Caco-2 (cell line): Measurements from ENCODE around the gene TRIM46. TPM values are rescaled to one million over a fixed set of nuclear protein-coding genes. Genes with fewer than 3 reads are reported as not detected.

ENCODE experiments used
- BruUV-seq: library from RNA; stranded (reverse); fragments of 400-500 nt; replicated peaks from 2 replicates; lab custom pipeline; 2021; lab: Mats Ljungman, UMichigan
- CTCF ChIA-PET: fragments of 300-600 bp; sonication (Branson Sonifier 250); formaldehyde crosslinking; loops from one replicate; lab custom pipeline; 2022; ENCODE audit warnings: antibody characterized with exemption; lab: Charles Lee
- POLR2A ChIA-PET: fragments of 300-600 bp; sonication (Branson Sonifier 250); formaldehyde crosslinking; loops from one replicate; lab custom pipeline; 2022; ENCODE audit warnings: antibody characterized with exemption; lab: Charles Lee
- DNase-seq, 2 experiments: peaks; one replicate each; pipeline versions ENCODE4 v3.0.0 to v3.0.0-alpha.2; 2020 to 2022
- H3K27me3 ChIP-seq: replicated peaks from 2 replicates; pipeline ENCODE4 v1.6.0; 2011; ENCODE audit warnings: low read length; ENCODE audit not compliant: control insufficient read depth, insufficient read depth
- H3K36me3 ChIP-seq: 2 replicates; pipeline ENCODE4 v1.5.1; 2011; ENCODE audit warnings: low read length; ENCODE audit not compliant: control insufficient read depth, insufficient read depth
- H3K4me1 ChIP-seq: fragments of 250-450 bp; sonication (Bioruptor Pico); 2 replicates; pipeline ENCODE4 v1.5.1; 2020; ENCODE audit warnings: mild to moderate bottlenecking
- H3K4me3 ChIP-seq: 2 replicates; pipeline ENCODE4 v1.5.1; 2011; ENCODE audit warnings: low read depth, mild to moderate bottlenecking, control low read depth, low read length
- H3K9me3 ChIP-seq: fragments of 250-450 bp; sonication (Bioruptor Pico); 2 replicates; pipeline ENCODE4 v1.5.1; 2020; ENCODE audit warnings: mild to moderate bottlenecking, moderate library complexity
- H3K27ac Mint-ChIP-seq: one replicate; pipeline ENCODE4 v1.8.0; 2022; ENCODE audit warnings: mixed read lengths; ENCODE audit not compliant: unreplicated experiment
- H3K27me3 Mint-ChIP-seq: one replicate; pipeline ENCODE4 v1.8.0; 2022; ENCODE audit warnings: mixed read lengths; ENCODE audit not compliant: insufficient read depth, unreplicated experiment
- H3K36me3 Mint-ChIP-seq: one replicate; pipeline ENCODE4 v1.8.0; 2022; ENCODE audit warnings: mild to moderate bottlenecking, mixed read lengths; ENCODE audit not compliant: insufficient read depth, unreplicated experiment
- H3K4me1 Mint-ChIP-seq: one replicate; pipeline ENCODE4 v1.8.0; 2022; ENCODE audit warnings: low read depth, mixed read lengths; ENCODE audit not compliant: unreplicated experiment
- H3K4me3 Mint-ChIP-seq: one replicate; pipeline ENCODE4 v1.8.0; 2022; ENCODE audit warnings: mild to moderate bottlenecking, moderate library complexity, mixed read lengths; ENCODE audit not compliant: unreplicated experiment
- H3K9me3 Mint-ChIP-seq: one replicate; pipeline ENCODE4 v1.8.0; 2022; ENCODE audit warnings: mixed read lengths; ENCODE audit not compliant: unreplicated experiment
- CTCF ChIP-seq, 2 experiments: fragments of 200-600 bp in 1 of 2; IDR thresholded peaks; 1 replicate in 1 of 2; 2 replicates in 1 of 2; pipeline versions ENCODE4 v1.5.1 to v1.8.0; 2011 to 2022; ENCODE audit warnings: antibody characterized with exemption in 1 of 2, control low read depth in 1 of 2, inconsistent platforms in 1 of 2, low read depth in 1 of 2, low read length in 1 of 2, mild to moderate bottlenecking in 1 of 2, moderate library complexity in 1 of 2; ENCODE audit not compliant: insufficient read depth in 1 of 2, severe bottlenecking in 1 of 2, unreplicated experiment in 1 of 2
- intact Hi-C: fragments of 100-400 bp; cut with micrococcal nuclease; formaldehyde crosslinking; loops from one replicate; pipeline ENCODE4 v1.10.0; 2022; ENCODE audit not compliant: unreplicated experiment
- total RNA-seq: library from RNA; stranded (reverse); gene quantifications from 2 replicates; pipeline ENCODE4 v1.2.3, GENCODE V29; 2022

TRIM46 gene
- total RNA-seq, 1 experiment from 2014 or later, result 0.11 TPM

DNA sequence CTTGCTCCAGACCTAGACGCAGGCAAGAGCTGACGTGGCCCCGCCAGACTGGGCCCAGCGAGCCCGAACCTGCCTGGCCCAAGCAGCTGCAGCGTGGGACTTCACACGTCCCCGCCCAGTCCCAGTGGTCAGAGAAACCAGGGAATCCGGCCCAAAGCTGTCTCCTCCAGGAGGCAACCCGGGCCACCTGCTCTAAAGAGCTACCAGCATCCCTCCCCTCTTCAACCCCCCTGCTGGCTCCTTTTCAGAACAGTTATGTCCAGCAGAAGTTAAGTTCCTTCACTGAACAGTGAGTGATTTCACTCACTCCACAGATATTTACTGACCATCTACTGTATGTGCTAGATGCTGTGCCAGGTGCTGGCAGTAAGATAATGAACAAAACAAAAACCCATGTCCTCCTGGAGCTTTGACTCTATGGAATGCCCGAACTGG is 48.1 kb upstream of the TRIM46 start:
- POLR2A ChIA-PET, result interaction anchor here (0.5 to 1.7 kb wide), 4 partner anchors 10 to 268 kb away, joined by 3 to 7 read pairs (median 3); partner anchors contain the start of gene SLC50A1
- Mint-ChIP-seq H3K4me1 (peaks cover 37% of the 10 kb centered on the region), H3K9me3 (no peaks in the 10 kb centered on the region), H3K36me3 (peaks cover 29% of the 10 kb centered on the region), H3K27ac (peak overlapping the region; percentile 80), H3K27me3 (no peaks in the 10 kb centered on the region), H3K4me3 (peak overlapping the region; percentile 89)
- no peaks in the 10 kb centered on the region for H3K9me3 ChIP-seq
- DNase-seq, result peak; percentile 47 to 68
- no peaks in the 10 kb centered on the region for H3K27me3 ChIP-seq
- peak in 1 of 2 experiments; percentile 18 for TF ChIP-seq CTCF (IDR thresholded peaks at IDR 0.05; ENCODE audit: insufficient read depth in 1 of 2, low read depth in 1 of 2, low read length in 1 of 2, severe bottlenecking in 1 of 2, unreplicated experiment in 1 of 2)
- H3K4me3 ChIP-seq, result peak overlapping the region; percentile 68
- no TSS peak for BruUV-seq
- H3K36me3 ChIP-seq, result no peaks in the 10 kb centered on the region
- peaks cover 62% of the 10 kb centered on the region for H3K4me1 ChIP-seq
- CTCF ChIA-PET, result interaction anchor here (0.5 to 2.9 kb wide), 10 partner anchors 8 to 125 kb away, joined by 3 to 16 read pairs (median 6); partner anchors contain the start of genes KRTCAP2 and SLC50A1
- intact Hi-C loops, result loop anchor here (5.0 kb wide), 1 partner anchor 123 kb away; the partner anchor contains the start of gene ZBTB7B

DNA sequence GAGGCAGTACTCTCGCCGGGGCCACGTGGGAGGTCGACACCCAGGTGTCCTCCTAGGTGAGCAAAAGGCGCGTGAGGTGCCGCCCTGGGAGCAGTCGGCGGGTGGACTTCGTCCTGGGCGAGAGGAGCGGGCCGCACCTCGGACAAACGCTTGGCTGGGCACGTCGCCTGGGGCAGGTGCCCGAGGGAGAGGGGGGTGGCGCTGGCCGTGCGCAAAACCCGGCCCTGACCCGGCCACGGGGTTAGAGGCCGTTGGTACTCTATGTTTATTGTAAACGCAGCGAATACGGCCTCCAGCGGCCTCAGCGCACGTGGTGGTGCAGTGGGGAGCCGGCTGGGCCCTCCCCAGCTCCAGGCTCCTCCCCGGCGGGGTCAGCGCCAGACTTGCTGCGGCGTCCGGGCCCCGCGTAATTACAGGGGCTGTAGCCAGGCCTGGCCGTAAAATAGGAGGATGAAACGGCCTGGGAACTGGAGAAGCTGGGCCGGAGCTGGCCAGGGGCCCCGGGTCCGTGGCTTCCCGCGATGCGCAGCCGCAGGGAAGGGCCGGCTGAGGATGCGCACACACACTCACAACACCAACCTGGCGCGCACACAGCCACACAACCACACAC is 47.6 kb upstream of the TRIM46 start:
- Mint-ChIP-seq H3K9me3 (no peaks in the 10 kb centered on the region), H3K4me1 (peaks cover 42% of the 10 kb centered on the region), H3K27ac (peak overlapping the region; percentile 80), H3K4me3 (peak overlapping the region; percentile 89), H3K36me3 (peaks cover 34% of the 10 kb centered on the region), H3K27me3 (no peaks in the 10 kb centered on the region)
- Histone ChIP-seq H3K4me1 (peaks cover 60% of the 10 kb centered on the region), H3K4me3 (peak overlapping the region; percentile 68), H3K9me3 (no peaks in the 10 kb centered on the region), H3K36me3 (no peaks in the 10 kb centered on the region), H3K27me3 (no peaks in the 10 kb centered on the region)
- intact Hi-C loops, result loop anchor here (1.0 to 5.0 kb wide), 5 partner anchors 9 to 124 kb away; partner anchors contain the start of genes SLC50A1 and ZBTB7B
- CTCF ChIA-PET, result interaction anchor here (0.5 to 2.9 kb wide), 10 partner anchors 8 to 86 kb away, joined by 3 to 16 read pairs (median 6); partner anchors contain the start of genes KRTCAP2 and SLC50A1
- POLR2A ChIA-PET, result interaction anchor here (0.6 to 1.7 kb wide), 5 partner anchors 9 to 1124 kb away, joined by 3 to 7 read pairs (median 3); partner anchors contain the start of gene SLC50A1
- no peak for TF ChIP-seq CTCF (IDR thresholded peaks at IDR 0.05; ENCODE audit: insufficient read depth in 1 of 2, low read depth in 1 of 2, low read length in 1 of 2, severe bottlenecking in 1 of 2, unreplicated experiment in 1 of 2)
- peak; percentile 75 to 81 for DNase-seq
- BruUV-seq, result no TSS peak

- Histone ChIP-seq H3K4me1 (peaks cover 54% of the 10 kb centered on the region), H3K9me3 (no peaks in the 10 kb centered on the region), H3K27me3 (no peaks in the 10 kb centered on the region), H3K4me3 (peak overlapping the region; percentile 68), H3K36me3 (peaks cover 3% of the 10 kb centered on the region)
- Mint-ChIP-seq H3K27me3 (no peaks in the 10 kb centered on the region), H3K36me3 (peaks cover 40% of the 10 kb centered on the region), H3K27ac (peak overlapping the region; percentile 80), H3K9me3 (no peaks in the 10 kb centered on the region), H3K4me1 (peaks cover 38% of the 10 kb centered on the region), H3K4me3 (peak overlapping the region; percentile 89)
- intact Hi-C loops, result loop anchor here (1.0 to 5.0 kb wide), 5 partner anchors 9 to 124 kb away; partner anchors contain the start of genes SLC50A1 and ZBTB7B
- ChIA-PET CTCF (interaction anchor here (1.0 to 2.9 kb wide), 6 partner anchors 8 to 46 kb away, joined by 4 to 16 read pairs (median 8); partner anchors contain the start of genes KRTCAP2 and SLC50A1), POLR2A (interaction anchor here (0.5 to 1.7 kb wide), 4 partner anchors 9 to 1125 kb away, joined by 3 to 7 read pairs (median 4); partner anchors contain the start of gene SLC50A1)
- TSS peak; percentile 20 for BruUV-seq
- no peak for TF ChIP-seq CTCF (IDR thresholded peaks at IDR 0.05; ENCODE audit: insufficient read depth in 1 of 2, low read depth in 1 of 2, low read length in 1 of 2, severe bottlenecking in 1 of 2, unreplicated experiment in 1 of 2)
- peak; percentile 86 to 90 for DNase-seq
Observed at GRCh38 chr1:155126556-155127104, 47.0 kb upstream of the TRIM46 start.
